Fibroblast of the aortic adventitia (primary cell): ENCODE results near the gene EZH2. TPM values are rescaled to one million over a fixed set of nuclear protein-coding genes. Genes with fewer than 3 reads are reported as not detected.

Experiments used
- DNase-seq: peaks from one replicate; pipeline ENCODE4 v3.0.0-alpha.2; 2010; ENCODE audit warnings: low read depth
- H3K4me3 ChIP-seq: 2 replicates; pipeline ENCODE4 v1.5.1; 2011; ENCODE audit warnings: low read depth, mild to moderate bottlenecking, control low read depth, low read length, moderate library complexity
- CTCF ChIP-seq: IDR thresholded peaks from 2 replicates; pipeline ENCODE4 v1.5.1; 2011; ENCODE audit warnings: mild to moderate bottlenecking, low read length, control low read depth, inconsistent platforms; ENCODE audit not compliant: insufficient read depth
- total RNA-seq: library from RNA; depleted of rRNA; stranded (reverse); fragments of >200 nt; gene quantifications from 2 replicates; pipeline ENCODE4 v1.2.3, GENCODE V29; 2012; ENCODE audit warnings: low replicate concordance

Gene EZH2
- total RNA-seq, 1 donor: 30.1 TPM

GRCh38 chr7:148877517-148877916 is 6.6 kb downstream of the EZH2 start:
- TF ChIP-seq CTCF: no peak

GRCh38 chr7:148872188-148872587 is 11.9 kb downstream of the EZH2 start:
- no peak overlapping the region for H3K4me3 ChIP-seq
- no peak for TF ChIP-seq CTCF
- DNase-seq: no peak

More at GRCh38 chr7:148877517-148877916, 6.6 kb downstream of the EZH2 start:
- no peak overlapping the region for H3K4me3 ChIP-seq
- no peak for DNase-seq

GRCh38 chr7:148871551-148871950 is 12.5 kb downstream of the EZH2 start:
- DNase-seq: no peak
- no peak overlapping the region for H3K4me3 ChIP-seq
- TF ChIP-seq CTCF: no peak

GRCh38 chr7:148871030-148871429 is 13.1 kb downstream of the EZH2 start:
- no peak for TF ChIP-seq CTCF
- H3K4me3 ChIP-seq: no peak overlapping the region
- no peak for DNase-seq

- no peak for TF ChIP-seq CTCF
- DNase-seq: no peak
- H3K4me3 ChIP-seq: no peak overlapping the region
Measured at GRCh38 chr7:148868378-148868674, 15.8 kb downstream of the EZH2 start.

GRCh38 chr7:148867596-148868377 is 16.3 kb downstream of the EZH2 start:
- H3K4me3 ChIP-seq: no peak overlapping the region
- no peak for TF ChIP-seq CTCF
- DNase-seq: no peak

GRCh38 chr7:148866362-148866761 is 17.7 kb downstream of the EZH2 start:
- no peak for TF ChIP-seq CTCF
- no peak overlapping the region for H3K4me3 ChIP-seq
- no peak for DNase-seq
